ENCODE data around the gene SCOC. TPM values are rescaled to one million over a fixed set of nuclear protein-coding genes. Genes with fewer than 3 reads are reported as not detected.
"Not testable (repeated sequence)": the region's sequence is repeated elsewhere in the genome, so short reads cannot be mapped to it uniquely, and the experiment has no call there.

The SCOC gene
- total and polyA plus RNA-seq, 4 donors = 38.5 to 101 (median 47.5) TPM

- intact Hi-C loops (cut with DNase I) = loop anchor here (5.0 to 10.0 kb wide), 2 partner anchors 149 to 762 kb away; partner anchors contain the start of genes ELMOD2 (in 2 of the 2) and RNF150 (in 1 of the 2)
- peak overlapping the region; percentile 67 to 83 for H3K27ac ChIP-seq (ENCODE audit: low read depth in 1 of 2, low read length in 2 of 2)
- peaks cover 0 to 2% of the 10 kb centered on the region in 2 donors for H3K4me1 ChIP-seq (ENCODE audit: control insufficient read depth in 1 of 2, insufficient read depth in 2 of 2, low read length in 2 of 2)
- ATAC-seq (ENCODE audit: low FRiP score) (peak; percentile 67), DNase-seq (no peak)
- H3K4me3 ChIP-seq (ENCODE audit: low read length in 2 of 2) = peak overlapping the region; percentile 77 to 89
- H3K27me3 ChIP-seq (ENCODE audit: control insufficient read depth in 1 of 2, insufficient read depth in 2 of 2, low read length in 1 of 2) = no peaks in the 10 kb centered on the region
- no peaks in the 10 kb centered on the region for H3K36me3 ChIP-seq (ENCODE audit: control insufficient read depth in 1 of 2, insufficient read depth in 2 of 2, low read length in 1 of 2)
- H3K9me3 ChIP-seq (ENCODE audit: control insufficient read depth, low read length) = no peaks in the 10 kb centered on the region
- WGBS, 2 donors = 1% methylated on average over 21 of the region's 21 CpGs
Measured at GRCh38 chr4:140372751-140373327, 607 bp upstream of the SCOC start.

GRCh38 chr4:140374130-140374477, 658 bp downstream of the SCOC start:
- no peaks in the 10 kb centered on the region for H3K36me3 ChIP-seq (ENCODE audit: control insufficient read depth in 1 of 2, insufficient read depth in 2 of 2, low read length in 1 of 2)
- H3K4me1 ChIP-seq (ENCODE audit: control insufficient read depth in 1 of 2, insufficient read depth in 2 of 2, low read length in 2 of 2) = peaks cover 0 to 2% of the 10 kb centered on the region in 2 donors
- ATAC-seq (ENCODE audit: low FRiP score) (no peak), DNase-seq (no peak)
- H3K27ac ChIP-seq (ENCODE audit: low read depth in 1 of 2, low read length in 2 of 2) = peak overlapping the region in 1 of 2 donors; percentile 74
- H3K9me3 ChIP-seq (ENCODE audit: control insufficient read depth, low read length) = no peaks in the 10 kb centered on the region
- WGBS, 2 donors = 2% methylated on average over 8 of the region's 8 CpGs
- no peaks in the 10 kb centered on the region for H3K27me3 ChIP-seq (ENCODE audit: control insufficient read depth in 1 of 2, insufficient read depth in 2 of 2, low read length in 1 of 2)
- intact Hi-C loops (cut with DNase I) = loop anchor here (5.0 to 10.0 kb wide), 2 partner anchors 148 to 761 kb away; partner anchors contain the start of genes ELMOD2 (in 2 of the 2) and RNF150 (in 1 of the 2)
- peak overlapping the region; percentile 35 to 60 for H3K4me3 ChIP-seq (ENCODE audit: low read length in 2 of 2)

GRCh38 chr4:140382732-140383131, 9.3 kb downstream of the SCOC start:
- Histone ChIP-seq H3K4me1 (ENCODE audit: control insufficient read depth in 1 of 2, insufficient read depth in 2 of 2, low read length in 2 of 2) (no peaks in the 10 kb centered on the region), H3K36me3 (ENCODE audit: control insufficient read depth in 1 of 2, insufficient read depth in 2 of 2, low read length in 1 of 2) (peaks cover 0 to 7% of the 10 kb centered on the region in 2 donors), H3K9me3 (ENCODE audit: control insufficient read depth, low read length) (no peaks in the 10 kb centered on the region), H3K4me3 (ENCODE audit: low read length in 2 of 2) (no peak overlapping the region), H3K27me3 (ENCODE audit: control insufficient read depth in 1 of 2, insufficient read depth in 2 of 2, low read length in 1 of 2) (no peaks in the 10 kb centered on the region), H3K27ac (ENCODE audit: low read depth in 1 of 2, low read length in 2 of 2) (no peak overlapping the region)
- intact Hi-C loops (cut with DNase I) = no loop called here
- DNase-seq = no peak
- ATAC-seq (ENCODE audit: low FRiP score) = no peak

GRCh38 chr4:140388015-140388414, 14.6 kb downstream of the SCOC start:
- Histone ChIP-seq H3K27me3 (ENCODE audit: control insufficient read depth in 1 of 2, insufficient read depth in 2 of 2, low read length in 1 of 2) (no peaks in the 10 kb centered on the region), H3K4me1 (ENCODE audit: control insufficient read depth in 1 of 2, insufficient read depth in 2 of 2, low read length in 2 of 2) (no peaks in the 10 kb centered on the region), H3K9me3 (ENCODE audit: control insufficient read depth, low read length) (no peaks in the 10 kb centered on the region), H3K36me3 (ENCODE audit: control insufficient read depth in 1 of 2, insufficient read depth in 2 of 2, low read length in 1 of 2) (peaks cover 0 to 4% of the 10 kb centered on the region in 2 donors), H3K27ac (ENCODE audit: low read depth in 1 of 2, low read length in 2 of 2) (no peak overlapping the region), H3K4me3 (ENCODE audit: low read length in 2 of 2) (no peak overlapping the region)
- DNase-seq (no peak), ATAC-seq (ENCODE audit: low FRiP score) (no peak)
- intact Hi-C loops (cut with DNase I) = no loop called here
- 71% methylated on average over 1 of the region's 1 CpG for WGBS, 2 donors

- ATAC-seq (ENCODE audit: low FRiP score) = no peak
- Histone ChIP-seq H3K4me3 (ENCODE audit: low read length in 2 of 2) (no peak overlapping the region), H3K27me3 (ENCODE audit: control insufficient read depth in 1 of 2, insufficient read depth in 2 of 2, low read length in 1 of 2) (no peaks in the 10 kb centered on the region), H3K4me1 (ENCODE audit: control insufficient read depth in 1 of 2, insufficient read depth in 2 of 2, low read length in 2 of 2) (no peaks in the 10 kb centered on the region), H3K27ac (ENCODE audit: low read depth in 1 of 2, low read length in 2 of 2) (no peak overlapping the region), H3K36me3 (ENCODE audit: control insufficient read depth in 1 of 2, insufficient read depth in 2 of 2, low read length in 1 of 2) (no peaks in the 10 kb centered on the region), H3K9me3 (ENCODE audit: control insufficient read depth, low read length) (no peaks in the 10 kb centered on the region)
- WGBS, 2 donors = 70 to 71% methylated on average over 5 of the region's 5 CpGs
- intact Hi-C loops (cut with DNase I) = no loop called here
- no peak for DNase-seq
Measured at GRCh38 chr4:140395668-140396067, 22.2 kb downstream of the SCOC start.

- Histone ChIP-seq H3K36me3 (ENCODE audit: control insufficient read depth in 1 of 2, insufficient read depth in 2 of 2, low read length in 1 of 2) (no peaks in the 10 kb centered on the region), H3K4me1 (ENCODE audit: control insufficient read depth in 1 of 2, insufficient read depth in 2 of 2, low read length in 2 of 2) (no peaks in the 10 kb centered on the region), H3K9me3 (ENCODE audit: control insufficient read depth, low read length) (no peaks in the 10 kb centered on the region), H3K4me3 (ENCODE audit: low read length in 2 of 2) (no peak overlapping the region), H3K27me3 (ENCODE audit: control insufficient read depth in 1 of 2, insufficient read depth in 2 of 2, low read length in 1 of 2) (no peaks in the 10 kb centered on the region), H3K27ac (ENCODE audit: low read depth in 1 of 2, low read length in 2 of 2) (no peak overlapping the region)
- intact Hi-C loops (cut with DNase I) = no loop called here
- ATAC-seq (ENCODE audit: low FRiP score) = no peak
- no peak for DNase-seq
- 73 to 78% methylated on average over 2 of the region's 2 CpGs for WGBS, 2 donors
Measured at GRCh38 chr4:140400111-140400510, 26.7 kb downstream of the SCOC start.

- no peak for ATAC-seq (ENCODE audit: low FRiP score)
Measured at GRCh38 chr4:140406292-140406691, 32.8 kb downstream of the SCOC start.

GRCh38 chr4:140408974-140409373, 35.5 kb downstream of the SCOC start:
- H3K9me3 ChIP-seq (ENCODE audit: control insufficient read depth, low read length) = no peaks in the 10 kb centered on the region
- H3K4me3 ChIP-seq (ENCODE audit: low read length in 2 of 2) = no peak overlapping the region
- no peak for DNase-seq
- no peaks in the 10 kb centered on the region for H3K36me3 ChIP-seq (ENCODE audit: control insufficient read depth in 1 of 2, insufficient read depth in 2 of 2, low read length in 1 of 2)
- intact Hi-C loops (cut with DNase I) = no loop called here
- WGBS, 2 donors = 90 to 97% methylated on average over 1 of the region's 1 CpG
- ATAC-seq (ENCODE audit: low FRiP score) = no peak
- H3K4me1 ChIP-seq (ENCODE audit: control insufficient read depth in 1 of 2, insufficient read depth in 2 of 2, low read length in 2 of 2) = no peaks in the 10 kb centered on the region
- no peak overlapping the region for H3K27ac ChIP-seq (ENCODE audit: low read depth in 1 of 2, low read length in 2 of 2)
- H3K27me3 ChIP-seq (ENCODE audit: control insufficient read depth in 1 of 2, insufficient read depth in 2 of 2, low read length in 1 of 2) = no peaks in the 10 kb centered on the region

More at GRCh38 chr4:140406292-140406691, 32.8 kb downstream of the SCOC start:
- no peak overlapping the region for H3K27ac ChIP-seq (ENCODE audit: low read depth in 1 of 2, low read length in 2 of 2)
- H3K9me3 ChIP-seq (ENCODE audit: control insufficient read depth, low read length) = no peaks in the 10 kb centered on the region
- no peaks in the 10 kb centered on the region for H3K27me3 ChIP-seq (ENCODE audit: control insufficient read depth in 1 of 2, insufficient read depth in 2 of 2, low read length in 1 of 2)
- no peak overlapping the region for H3K4me3 ChIP-seq (ENCODE audit: low read length in 2 of 2)
- DNase-seq = no peak
- no peaks in the 10 kb centered on the region for H3K36me3 ChIP-seq (ENCODE audit: control insufficient read depth in 1 of 2, insufficient read depth in 2 of 2, low read length in 1 of 2)
- H3K4me1 ChIP-seq (ENCODE audit: control insufficient read depth in 1 of 2, insufficient read depth in 2 of 2, low read length in 2 of 2) = no peaks in the 10 kb centered on the region
- intact Hi-C loops (cut with DNase I) = no loop called here

- H3K27me3 ChIP-seq (ENCODE audit: control insufficient read depth in 1 of 2, insufficient read depth in 2 of 2, low read length in 1 of 2); H3K4me1 ChIP-seq (ENCODE audit: control insufficient read depth in 1 of 2, insufficient read depth in 2 of 2, low read length in 2 of 2); ATAC-seq (ENCODE audit: low FRiP score); H3K36me3 ChIP-seq (ENCODE audit: control insufficient read depth in 1 of 2, insufficient read depth in 2 of 2, low read length in 1 of 2); H3K4me3 ChIP-seq (ENCODE audit: low read length in 2 of 2); H3K9me3 ChIP-seq (ENCODE audit: control insufficient read depth, low read length); H3K27ac ChIP-seq (ENCODE audit: low read depth in 1 of 2, low read length in 2 of 2); DNase-seq; intact Hi-C loops (cut with DNase I): not testable (repeated sequence)
- 88 to 90% methylated on average over 23 to 32 of the region's 32 CpGs for WGBS, 2 donors
Measured at GRCh38 chr4:140413130-140413969, 39.9 kb downstream of the SCOC start.

Measured in aorta (tissue), 5 donors.